Adrenal gland (tissue), 5 donors: Measurements from ENCODE around the gene ANK3.

Experiments used
- CTCF ChIP-seq, 6 experiments: fragments of 450-650 bp in 4 of 6; fragments of 200-600 bp in 2 of 6; sonication (generic) in 1 of 6; IDR thresholded peaks; 1 replicate in 5 of 6; 2 replicates in 1 of 6; pipeline versions ENCODE4 v1.5.1 to v1.8.0; 2016 to 2021; ENCODE audit warnings: antibody characterized with exemption in 6 of 6, mild to moderate bottlenecking in 2 of 6, moderate library complexity in 1 of 6
- POLR2A ChIP-seq, 2 donors: fragments of 450-650 bp; IDR thresholded peaks; one replicate each; pipeline ENCODE4 v1.6.1; 2017; ENCODE audit warnings: antibody characterized with exemption in 2 of 2, mild to moderate bottlenecking in 2 of 2, moderate library complexity in 1 of 2
- donor health status: DM: no; HTN: no; CAD: no.

- no peak for TF ChIP-seq CTCF (IDR thresholded peaks at IDR 0.05)
- no peak for TF ChIP-seq POLR2A (IDR thresholded peaks at IDR 0.05)
Observed at GRCh38 chr10:59985639-59986038, 404.0 kb downstream of the ANK3 start.
